ENCODE results near the gene OTX2. TPM values are rescaled to one million over a fixed set of nuclear protein-coding genes. Genes with fewer than 3 reads are reported as not detected.

The OTX2 gene
- total RNA-seq, 1 experiment from 2014 or later: 30.1 TPM

DNA sequence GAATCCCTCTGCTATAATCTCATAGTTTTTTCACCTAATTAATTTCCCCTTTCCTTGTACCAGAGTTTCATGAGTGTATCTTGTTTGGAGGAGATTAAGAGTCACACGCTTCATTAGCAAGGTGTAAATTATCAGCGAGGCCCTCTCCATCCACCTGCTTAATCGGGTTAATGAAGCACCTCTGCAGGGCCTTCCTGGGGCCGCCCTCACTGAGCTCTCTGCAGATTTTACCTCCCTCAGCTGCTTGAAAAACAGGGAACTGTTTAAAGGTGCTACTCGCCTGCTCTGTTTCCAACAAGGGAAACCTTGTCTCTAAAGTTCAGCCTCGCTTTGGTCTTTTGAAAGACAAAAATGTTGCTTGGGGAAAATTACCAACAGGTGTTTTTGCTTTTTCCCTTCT is 35.8 kb downstream of the OTX2 start (continued):
- no peak for TF ChIP-seq ZNF219 (CRISPR knock-in tag; IDR thresholded peaks at IDR 0.05; ENCODE audit: borderline replicate concordance)

DNA sequence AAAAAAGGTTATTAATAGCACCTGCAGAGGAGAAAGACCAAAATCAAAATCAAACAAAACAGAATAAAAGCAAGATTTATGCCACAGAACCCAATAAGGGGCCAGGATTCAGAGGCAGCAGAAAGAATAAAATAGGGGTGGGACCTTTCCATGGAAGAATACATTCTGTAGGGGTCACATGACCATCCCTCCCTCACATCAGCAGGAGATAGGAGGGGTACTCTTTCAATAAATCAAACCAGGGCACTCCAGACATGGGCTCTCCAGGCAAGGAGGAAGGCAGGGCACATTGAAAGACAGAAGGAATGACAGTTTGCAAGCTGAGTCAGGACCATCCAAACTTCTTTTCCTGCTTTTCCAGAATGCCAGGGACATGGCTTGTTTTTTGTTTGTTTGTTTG is 39.8 kb downstream of the OTX2 start:
- no peaks in the 10 kb centered on the region for H3K9me3 Mint-ChIP-seq
- no peak overlapping the region for H3K27ac Mint-ChIP-seq
- peaks cover 7% of the 10 kb centered on the region for H3K4me1 Mint-ChIP-seq
- no peak overlapping the region for H3K4me3 Mint-ChIP-seq
- TF ChIP-seq, protein P1, sequence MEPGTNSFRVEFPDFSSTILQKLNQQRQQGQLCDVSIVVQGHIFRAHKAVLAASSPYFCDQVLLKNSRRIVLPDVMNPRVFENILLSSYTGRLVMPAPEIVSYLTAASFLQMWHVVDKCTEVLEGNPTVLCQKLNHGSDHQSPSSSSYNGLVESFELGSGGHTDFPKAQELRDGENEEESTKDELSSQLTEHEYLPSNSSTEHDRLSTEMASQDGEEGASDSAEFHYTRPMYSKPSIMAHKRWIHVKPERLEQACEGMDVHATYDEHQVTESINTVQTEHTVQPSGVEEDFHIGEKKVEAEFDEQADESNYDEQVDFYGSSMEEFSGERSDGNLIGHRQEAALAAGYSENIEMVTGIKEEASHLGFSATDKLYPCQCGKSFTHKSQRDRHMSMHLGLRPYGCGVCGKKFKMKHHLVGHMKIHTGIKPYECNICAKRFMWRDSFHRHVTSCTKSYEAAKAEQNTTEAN (CRISPR knock-in tag; IDR thresholded peaks at IDR 0.05): no peak
- TF ChIP-seq, protein P2, sequence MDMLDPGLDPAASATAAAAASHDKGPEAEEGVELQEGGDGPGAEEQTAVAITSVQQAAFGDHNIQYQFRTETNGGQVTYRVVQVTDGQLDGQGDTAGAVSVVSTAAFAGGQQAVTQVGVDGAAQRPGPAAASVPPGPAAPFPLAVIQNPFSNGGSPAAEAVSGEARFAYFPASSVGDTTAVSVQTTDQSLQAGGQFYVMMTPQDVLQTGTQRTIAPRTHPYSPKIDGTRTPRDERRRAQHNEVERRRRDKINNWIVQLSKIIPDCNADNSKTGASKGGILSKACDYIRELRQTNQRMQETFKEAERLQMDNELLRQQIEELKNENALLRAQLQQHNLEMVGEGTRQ (CRISPR knock-in tag; IDR thresholded peaks at IDR 0.05): peak; percentile 54
- TF ChIP-seq NR3C1 (CRISPR knock-in tag; conservative IDR thresholded peaks at IDR 0.05; ENCODE audit: low read depth) (no peak), NFATC4 (CRISPR knock-in tag; IDR thresholded peaks at IDR 0.05) (no peak)
- no peaks in the 10 kb centered on the region for H3K36me3 Mint-ChIP-seq
- H3K27me3 Mint-ChIP-seq (ENCODE audit: low read depth): no peaks in the 10 kb centered on the region
- DNase-seq (ENCODE audit: low spot score) (no peak), ATAC-seq (no peak)
- ChIA-PET POLR2A (no interaction called here), CTCF (no interaction called here)

DNA sequence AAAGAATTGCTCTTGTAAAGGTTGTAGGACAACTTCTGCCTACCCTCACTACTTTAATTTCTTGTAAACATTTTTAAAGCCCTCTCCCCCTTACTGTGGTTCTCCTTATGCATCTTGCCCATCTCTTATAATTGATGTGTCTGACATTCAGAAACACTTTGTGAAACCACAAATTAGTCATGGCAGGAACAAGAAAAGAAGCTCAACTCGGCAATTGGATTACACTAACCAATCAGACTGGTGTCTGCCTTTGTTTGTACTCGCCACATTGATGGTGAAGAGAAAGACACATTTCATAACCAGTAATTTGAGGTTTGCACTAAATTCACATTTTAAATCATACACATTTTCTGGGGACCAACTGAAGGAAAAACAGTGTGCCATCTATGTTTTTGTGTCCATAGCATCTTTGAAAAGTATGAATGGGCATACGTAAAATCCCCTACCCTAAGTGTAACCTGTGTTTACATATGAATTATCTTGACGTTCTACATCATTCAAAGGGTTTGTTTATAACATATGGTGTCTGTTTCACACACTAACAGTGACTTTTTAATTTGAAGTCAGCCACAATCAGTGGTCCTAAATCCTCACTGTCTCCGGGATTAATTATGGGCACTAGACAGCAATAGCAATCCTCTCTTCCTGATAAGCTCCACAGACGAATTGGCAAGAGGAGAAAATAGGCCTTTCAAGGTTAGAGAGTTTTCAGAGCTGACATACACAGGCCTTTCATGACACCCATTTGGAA is 49.9 kb downstream of the OTX2 start:
- H3K36me3 Mint-ChIP-seq: no peaks in the 10 kb centered on the region
- no peak overlapping the region for H3K4me3 Mint-ChIP-seq
- POLR2A ChIA-PET: no interaction called here
- H3K9me3 Mint-ChIP-seq: no peaks in the 10 kb centered on the region
- DNase-seq (ENCODE audit: low spot score): no peak
- peaks cover 5% of the 10 kb centered on the region; the same call in 1 of the 2 replicates for H3K27me3 Mint-ChIP-seq (ENCODE audit: low read depth)
- ATAC-seq: no peak
- CTCF ChIA-PET: interaction anchor here (1.0 kb wide), 1 partner anchor 291 kb away, joined by 3 read pairs; no protein-coding TSS in a partner anchor
- H3K27ac Mint-ChIP-seq: no peak overlapping the region
- H3K4me1 Mint-ChIP-seq: peaks cover 34% of the 10 kb centered on the region
- no peak for TF ChIP-seq TEAD4 (CRISPR knock-in tag; IDR thresholded peaks at IDR 0.05)
- TF ChIP-seq ZBTB21 (CRISPR knock-in tag; IDR thresholded peaks at IDR 0.05; ENCODE audit: borderline replicate concordance): no peak
- TF ChIP-seq JAZF1 (CRISPR knock-in tag; IDR thresholded peaks at IDR 0.05): no peak
- TF ChIP-seq, protein P3, sequence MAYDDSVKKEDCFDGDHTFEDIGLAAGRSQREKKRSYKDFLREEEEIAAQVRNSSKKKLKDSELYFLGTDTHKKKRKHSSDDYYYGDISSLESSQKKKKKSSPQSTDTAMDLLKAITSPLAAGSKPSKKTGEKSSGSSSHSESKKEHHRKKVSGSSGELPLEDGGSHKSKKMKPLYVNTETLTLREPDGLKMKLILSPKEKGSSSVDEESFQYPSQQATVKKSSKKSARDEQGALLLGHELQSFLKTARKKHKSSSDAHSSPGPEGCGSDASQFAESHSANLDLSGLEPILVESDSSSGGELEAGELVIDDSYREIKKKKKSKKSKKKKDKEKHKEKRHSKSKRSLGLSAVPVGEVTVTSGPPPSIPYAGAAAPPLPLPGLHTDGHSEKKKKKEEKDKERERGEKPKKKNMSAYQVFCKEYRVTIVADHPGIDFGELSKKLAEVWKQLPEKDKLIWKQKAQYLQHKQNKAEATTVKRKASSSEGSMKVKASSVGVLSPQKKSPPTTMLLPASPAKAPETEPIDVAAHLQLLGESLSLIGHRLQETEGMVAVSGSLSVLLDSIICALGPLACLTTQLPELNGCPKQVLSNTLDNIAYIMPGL (CRISPR knock-in tag; IDR thresholded peaks at IDR 0.05): no peak
- TF ChIP-seq, protein P1 (CRISPR knock-in tag; IDR thresholded peaks at IDR 0.05): no peak
- TF ChIP-seq CREM (CRISPR knock-in tag; IDR thresholded peaks at IDR 0.05): no peak
- TF ChIP-seq, protein P4, sequence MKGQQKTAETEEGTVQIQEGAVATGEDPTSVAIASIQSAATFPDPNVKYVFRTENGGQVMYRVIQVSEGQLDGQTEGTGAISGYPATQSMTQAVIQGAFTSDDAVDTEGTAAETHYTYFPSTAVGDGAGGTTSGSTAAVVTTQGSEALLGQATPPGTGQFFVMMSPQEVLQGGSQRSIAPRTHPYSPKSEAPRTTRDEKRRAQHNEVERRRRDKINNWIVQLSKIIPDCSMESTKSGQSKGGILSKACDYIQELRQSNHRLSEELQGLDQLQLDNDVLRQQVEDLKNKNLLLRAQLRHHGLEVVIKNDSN (CRISPR knock-in tag; IDR thresholded peaks at IDR 0.05): no peak
- no peak for TF ChIP-seq JUN (CRISPR knock-in tag; IDR thresholded peaks at IDR 0.05)
- TF ChIP-seq, protein P2 (CRISPR knock-in tag; IDR thresholded peaks at IDR 0.05): no peak
- no peak for TF ChIP-seq NR3C1 (CRISPR knock-in tag; conservative IDR thresholded peaks at IDR 0.05; ENCODE audit: low read depth)
- TF ChIP-seq, protein P5, sequence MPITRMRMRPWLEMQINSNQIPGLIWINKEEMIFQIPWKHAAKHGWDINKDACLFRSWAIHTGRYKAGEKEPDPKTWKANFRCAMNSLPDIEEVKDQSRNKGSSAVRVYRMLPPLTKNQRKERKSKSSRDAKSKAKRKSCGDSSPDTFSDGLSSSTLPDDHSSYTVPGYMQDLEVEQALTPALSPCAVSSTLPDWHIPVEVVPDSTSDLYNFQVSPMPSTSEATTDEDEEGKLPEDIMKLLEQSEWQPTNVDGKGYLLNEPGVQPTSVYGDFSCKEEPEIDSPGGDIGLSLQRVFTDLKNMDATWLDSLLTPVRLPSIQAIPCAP (CRISPR knock-in tag; IDR thresholded peaks at IDR 0.05): no peak
- TF ChIP-seq ZNF671 (CRISPR knock-in tag; IDR thresholded peaks at IDR 0.05): no peak
- no peak for TF ChIP-seq NFYB (CRISPR knock-in tag; conservative IDR thresholded peaks at IDR 0.05; ENCODE audit: low read depth)
- TF ChIP-seq, protein P6, sequence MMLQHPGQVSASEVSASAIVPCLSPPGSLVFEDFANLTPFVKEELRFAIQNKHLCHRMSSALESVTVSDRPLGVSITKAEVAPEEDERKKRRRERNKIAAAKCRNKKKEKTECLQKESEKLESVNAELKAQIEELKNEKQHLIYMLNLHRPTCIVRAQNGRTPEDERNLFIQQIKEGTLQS (CRISPR knock-in tag; conservative IDR thresholded peaks at IDR 0.05): no peak
- TF ChIP-seq, protein P7, sequence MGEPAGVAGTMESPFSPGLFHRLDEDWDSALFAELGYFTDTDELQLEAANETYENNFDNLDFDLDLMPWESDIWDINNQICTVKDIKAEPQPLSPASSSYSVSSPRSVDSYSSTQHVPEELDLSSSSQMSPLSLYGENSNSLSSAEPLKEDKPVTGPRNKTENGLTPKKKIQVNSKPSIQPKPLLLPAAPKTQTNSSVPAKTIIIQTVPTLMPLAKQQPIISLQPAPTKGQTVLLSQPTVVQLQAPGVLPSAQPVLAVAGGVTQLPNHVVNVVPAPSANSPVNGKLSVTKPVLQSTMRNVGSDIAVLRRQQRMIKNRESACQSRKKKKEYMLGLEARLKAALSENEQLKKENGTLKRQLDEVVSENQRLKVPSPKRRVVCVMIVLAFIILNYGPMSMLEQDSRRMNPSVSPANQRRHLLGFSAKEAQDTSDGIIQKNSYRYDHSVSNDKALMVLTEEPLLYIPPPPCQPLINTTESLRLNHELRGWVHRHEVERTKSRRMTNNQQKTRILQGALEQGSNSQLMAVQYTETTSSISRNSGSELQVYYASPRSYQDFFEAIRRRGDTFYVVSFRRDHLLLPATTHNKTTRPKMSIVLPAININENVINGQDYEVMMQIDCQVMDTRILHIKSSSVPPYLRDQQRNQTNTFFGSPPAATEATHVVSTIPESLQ (CRISPR knock-in tag; IDR thresholded peaks at IDR 0.05): no peak
- no peak for TF ChIP-seq SMAD4 (CRISPR knock-in tag; IDR thresholded peaks at IDR 0.05)
- TF ChIP-seq, protein P8, sequence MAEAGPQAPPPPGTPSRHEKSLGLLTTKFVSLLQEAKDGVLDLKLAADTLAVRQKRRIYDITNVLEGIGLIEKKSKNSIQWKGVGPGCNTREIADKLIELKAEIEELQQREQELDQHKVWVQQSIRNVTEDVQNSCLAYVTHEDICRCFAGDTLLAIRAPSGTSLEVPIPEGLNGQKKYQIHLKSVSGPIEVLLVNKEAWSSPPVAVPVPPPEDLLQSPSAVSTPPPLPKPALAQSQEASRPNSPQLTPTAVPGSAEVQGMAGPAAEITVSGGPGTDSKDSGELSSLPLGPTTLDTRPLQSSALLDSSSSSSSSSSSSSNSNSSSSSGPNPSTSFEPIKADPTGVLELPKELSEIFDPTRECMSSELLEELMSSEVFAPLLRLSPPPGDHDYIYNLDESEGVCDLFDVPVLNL (CRISPR knock-in tag; IDR thresholded peaks at IDR 0.05; ENCODE audit: borderline replicate concordance, low read depth): no peak

Measured in WTC11 (cell line).